ENCODE measurements around the gene VAC14. TPM values are rescaled to one million over a fixed set of nuclear protein-coding genes. Genes with fewer than 3 reads are reported as not detected.
"Not testable (repeated sequence)": the region's sequence is repeated elsewhere in the genome, so short reads cannot be mapped to it uniquely, and the experiment has no call there.

The VAC14 gene
- total RNA-seq, 1 experiment from 2014 or later = 65.5 TPM

GRCh38 chr16:70675851-70676513 is 125.0 kb downstream of the VAC14 start:
- CTCF ChIA-PET = no interaction called here
- H3K9me2 ChIP-seq (replicated peaks; ENCODE audit: low read length) = no peaks in the 10 kb centered on the region
- H4K20me1 ChIP-seq (ENCODE audit: low read length) = no peaks in the 10 kb centered on the region
- H3K27me3 ChIP-seq (ENCODE audit: low read length) = no peaks in the 10 kb centered on the region
- no peak overlapping the region for H3K4me3 ChIP-seq (ENCODE audit: low read length)
- no peak overlapping the region for H3K9ac ChIP-seq (ENCODE audit: low read length)
- H3K27ac ChIP-seq (ENCODE audit: low read length) = no peak overlapping the region
- TF ChIP-seq EZH2 (IDR thresholded peaks at IDR 0.05; ENCODE audit: low read length, unreplicated experiment) (no peak), EZH2phosphoT487 (IDR thresholded peaks at IDR 0.05; ENCODE audit: borderline replicate concordance, low read length) (no peak), CTCF (conservative IDR thresholded peaks at IDR 0.05; ENCODE audit: low read depth, low read length) (no peak)
- H2AFZ ChIP-seq (ENCODE audit: low read length) = no peak overlapping the region
- no TSS peak for BruUV-seq (replicated peaks)
- intact Hi-C loops (cut with micrococcal nuclease) = no loop called here
- no peaks in the 10 kb centered on the region for H3F3A ChIP-seq (ENCODE audit: low read length, unreplicated experiment)
- ATAC-seq = no peak
- H3K79me2 ChIP-seq (ENCODE audit: low read length) = peaks cover 5% of the 10 kb centered on the region; the same call in 1 of the 2 replicates
- H3K9me3 ChIP-seq (ENCODE audit: low read length) = no peaks in the 10 kb centered on the region
- H3K4me2 ChIP-seq (ENCODE audit: low read length) = no peak overlapping the region
- H3K36me3 ChIP-seq (ENCODE audit: low read depth, low read length) = peaks cover 5% of the 10 kb centered on the region; the same call in 1 of the 2 replicates
- DNase-seq = no peak
- no peaks in the 10 kb centered on the region for H3K4me1 ChIP-seq (ENCODE audit: insufficient read depth, low read length)
- POLR2A ChIA-PET (ENCODE audit: unreplicated experiment) = no interaction called here

DNA sequence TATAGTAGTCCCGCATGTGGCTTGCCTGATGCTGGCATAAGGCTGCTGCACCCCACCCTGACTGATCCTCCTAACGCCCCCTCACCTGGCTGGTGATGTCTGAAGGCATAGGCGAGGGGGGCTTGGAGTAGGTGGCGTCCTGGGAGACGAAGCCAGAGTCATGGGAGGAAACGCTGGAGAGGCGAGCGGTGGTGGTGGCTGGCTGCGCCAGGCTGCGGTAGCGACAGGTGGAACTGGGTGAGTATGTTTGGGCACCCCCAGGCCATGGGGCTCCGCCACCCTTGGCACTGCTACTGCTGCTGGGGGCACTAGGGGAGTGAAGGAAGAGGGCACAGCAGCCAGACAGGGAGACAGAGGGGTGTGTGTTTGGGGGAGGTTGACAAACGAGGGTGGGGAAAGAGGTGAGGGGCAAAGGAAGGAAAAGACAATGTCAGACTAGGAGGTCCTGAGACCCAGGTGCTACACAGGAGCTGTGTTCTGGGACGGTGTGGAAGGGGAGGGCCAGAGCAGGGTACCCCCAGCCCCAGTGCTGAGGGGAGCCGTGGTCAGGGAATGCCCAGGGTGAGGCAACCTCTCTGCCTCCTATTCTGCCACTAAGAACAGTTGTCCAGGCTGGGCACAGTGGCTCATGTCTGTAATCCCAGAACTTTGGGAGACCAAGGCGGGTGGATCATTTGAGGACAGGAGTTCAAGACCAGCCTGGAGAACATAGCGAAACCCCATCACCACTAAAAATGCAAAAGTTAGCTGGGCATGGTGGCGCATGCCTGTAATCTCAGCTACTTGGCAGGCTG is 126.5 kb downstream of the VAC14 start:
- no peaks in the 10 kb centered on the region for H3K27me3 ChIP-seq (ENCODE audit: low read length)
- H2AFZ ChIP-seq (ENCODE audit: low read length) = no peak overlapping the region
- H3K9ac ChIP-seq (ENCODE audit: low read length) = no peak overlapping the region
- CTCF ChIA-PET = interaction anchor here (0.5 kb wide), 1 partner anchor 41 kb away, joined by 5 read pairs; no protein-coding TSS in a partner anchor
- H3K79me2 ChIP-seq (ENCODE audit: low read length) = no peaks in the 10 kb centered on the region
- TF ChIP-seq EZH2phosphoT487 (IDR thresholded peaks at IDR 0.05; ENCODE audit: borderline replicate concordance, low read length) (no peak), CTCF (conservative IDR thresholded peaks at IDR 0.05; ENCODE audit: low read depth, low read length) (no peak), EZH2 (IDR thresholded peaks at IDR 0.05; ENCODE audit: low read length, unreplicated experiment) (no peak)
- no peak overlapping the region for H3K4me2 ChIP-seq (ENCODE audit: low read length)
- no peaks in the 10 kb centered on the region for H3K9me2 ChIP-seq (replicated peaks; ENCODE audit: low read length)
- H4K20me1 ChIP-seq (ENCODE audit: low read length) = no peaks in the 10 kb centered on the region
- H3K36me3 ChIP-seq (ENCODE audit: low read depth, low read length) = peaks cover 10% of the 10 kb centered on the region; the same call in 1 of the 2 replicates
- no TSS peak for BruUV-seq (replicated peaks)
- POLR2A ChIA-PET (ENCODE audit: unreplicated experiment) = interaction anchor here (0.6 kb wide), 1 partner anchor 1321 kb away, joined by 3 read pairs; no protein-coding TSS in a partner anchor
- no peak overlapping the region for H3K4me3 ChIP-seq (ENCODE audit: low read length)
- DNase-seq (no peak), ATAC-seq (no peak)
- no peaks in the 10 kb centered on the region for H3K4me1 ChIP-seq (ENCODE audit: insufficient read depth, low read length)
- H3K27ac ChIP-seq (ENCODE audit: low read length) = no peak overlapping the region
- intact Hi-C loops (cut with micrococcal nuclease) = no loop called here
- no peaks in the 10 kb centered on the region for H3F3A ChIP-seq (ENCODE audit: low read length, unreplicated experiment)
- no peaks in the 10 kb centered on the region for H3K9me3 ChIP-seq (ENCODE audit: low read length)

DNA sequence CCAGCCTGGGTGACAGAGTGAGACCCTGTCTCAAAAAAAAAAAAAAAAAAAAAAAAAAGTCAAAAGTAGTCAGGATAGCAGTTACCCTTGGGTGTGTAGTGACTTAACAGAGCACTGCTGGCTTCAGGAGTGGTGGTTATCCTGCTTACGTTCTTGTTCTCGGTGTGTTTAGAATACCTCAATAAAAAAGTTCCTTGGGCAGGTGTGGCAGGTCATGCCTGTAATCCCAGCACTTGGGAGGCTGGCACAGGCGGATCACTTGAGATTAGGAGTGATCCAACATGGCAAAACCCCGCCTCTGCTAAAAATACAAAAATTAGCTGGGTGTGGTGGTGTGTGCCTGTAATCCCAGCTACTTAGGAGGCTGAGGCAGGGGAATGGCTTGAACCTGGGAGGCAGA is 130.0 kb downstream of the VAC14 start:
- CTCF ChIA-PET; intact Hi-C loops (cut with micrococcal nuclease); H3K27ac ChIP-seq (ENCODE audit: low read length); H3F3A ChIP-seq (ENCODE audit: low read length, unreplicated experiment); DNase-seq; H3K9me2 ChIP-seq (replicated peaks; ENCODE audit: low read length); H3K4me3 ChIP-seq (ENCODE audit: low read length); H2AFZ ChIP-seq (ENCODE audit: low read length); H3K9ac ChIP-seq (ENCODE audit: low read length); BruUV-seq (replicated peaks); ATAC-seq; H3K4me1 ChIP-seq (ENCODE audit: insufficient read depth, low read length); H3K9me3 ChIP-seq (ENCODE audit: low read length); H3K79me2 ChIP-seq (ENCODE audit: low read length); H4K20me1 ChIP-seq (ENCODE audit: low read length); POLR2A ChIA-PET (ENCODE audit: unreplicated experiment); H3K4me2 ChIP-seq (ENCODE audit: low read length); H3K27me3 ChIP-seq (ENCODE audit: low read length): not testable (repeated sequence)
- peaks cover 13% of the 10 kb centered on the region for H3K36me3 ChIP-seq (ENCODE audit: low read depth, low read length)
